NCI-H1436 treated with DMSO at 0.1 percent for 48 hours (cell line): ENCODE measurements around the gene TAF15.

Source experiments
- DNase-seq: peaks from one replicate; lab custom pipeline; 2025; lab: John Stamatoyannopoulos, UW

The TAF15 gene

GRCh38 chr17:35821308-35821707, 12.0 kb downstream of the TAF15 start:
- DNase-seq, result no peak

- DNase-seq, result no peak
Observed at GRCh38 chr17:35825206-35825605, 15.9 kb downstream of the TAF15 start.

GRCh38 chr17:35841101-35841500, 31.8 kb downstream of the TAF15 start:
- DNase-seq, result no peak

- DNase-seq, result no peak
Observed at GRCh38 chr17:35841505-35841904, 32.2 kb downstream of the TAF15 start.

- DNase-seq, result no peak
Observed at GRCh38 chr17:35842239-35842638, 33.0 kb downstream of the TAF15 start.

- no peak for DNase-seq
Observed at GRCh38 chr17:35843698-35844097, 34.4 kb downstream of the TAF15 start.

GRCh38 chr17:35844547-35844946, 35.3 kb downstream of the TAF15 start:
- DNase-seq, result no peak

GRCh38 chr17:35846055-35846809, 36.9 kb downstream of the TAF15 start:
- no peak for DNase-seq

GRCh38 chr17:35847006-35847405, 37.7 kb downstream of the TAF15 start:
- no peak for DNase-seq

- DNase-seq, result no peak
Observed at GRCh38 chr17:35847633-35848373, 38.5 kb downstream of the TAF15 start.

- DNase-seq, result peak; percentile 3
Observed at GRCh38 chr17:35849469-35850348, 40.4 kb downstream of the TAF15 start.

GRCh38 chr17:35855965-35856364, 46.7 kb downstream of the TAF15 start:
- DNase-seq, result no peak

GRCh38 chr17:35856603-35857002, 47.3 kb downstream of the TAF15 start:
- DNase-seq, result no peak

- DNase-seq, result no peak
Observed at GRCh38 chr17:35864853-35865252, 55.6 kb downstream of the TAF15 start.

GRCh38 chr17:35865412-35866340, 56.4 kb downstream of the TAF15 start:
- no peak for DNase-seq

- no peak for DNase-seq
Observed at GRCh38 chr17:35866341-35866950, 57.2 kb downstream of the TAF15 start.

- DNase-seq, result no peak
Observed at GRCh38 chr17:35867574-35867973, 58.3 kb downstream of the TAF15 start.

GRCh38 chr17:35868737-35869136, 59.5 kb downstream of the TAF15 start, which contains the start of gene HEATR9:
Gene HEATR9, minus strand, starts transcription at chr17:35868891. Its CDS starts 149 bp downstream, at chr17:35868742.
- DNase-seq, result no peak

- DNase-seq, result no peak
Observed at GRCh38 chr17:35870906-35871819, 61.9 kb downstream of the TAF15 start.
